LNCAP (cell line): ENCODE measurements around the gene MLLT6.

ENCODE experiments used
- CTCF ChIP-seq: fragments of 450-650 bp; IDR thresholded peaks from 2 replicates; pipeline ENCODE4 v1.5.1; 2017; ENCODE audit warnings: mild to moderate bottlenecking

Gene MLLT6

GRCh38 chr17:38681096-38681495, 24.0 kb upstream of the MLLT6 start:
- no peak for TF ChIP-seq CTCF

- no peak for TF ChIP-seq CTCF
Measured at GRCh38 chr17:38685491-38685890, 19.6 kb upstream of the MLLT6 start.

GRCh38 chr17:38687286-38687685, 17.8 kb upstream of the MLLT6 start:
- TF ChIP-seq CTCF = no peak

- TF ChIP-seq CTCF = no peak
Measured at GRCh38 chr17:38690386-38690785, 14.7 kb upstream of the MLLT6 start.

- TF ChIP-seq CTCF = no peak
Measured at GRCh38 chr17:38691154-38691553, 13.9 kb upstream of the MLLT6 start.

- TF ChIP-seq CTCF = no peak
Measured at GRCh38 chr17:38693700-38694329, 11.3 kb upstream of the MLLT6 start.

- no peak for TF ChIP-seq CTCF
Measured at GRCh38 chr17:38697061-38697820, 7.8 kb upstream of the MLLT6 start.
